T follicular helper cell (primary cell): ENCODE data around the gene PPP2R5B.
"Not testable (repeated sequence)": the region's sequence is repeated elsewhere in the genome, so short reads cannot be mapped to it uniquely, and the experiment has no call there.

ENCODE experiments used
- DNase-seq: peaks from one replicate; pipeline ENCODE4 v3.0.0-alpha.2; 2020; ENCODE audit warnings: low read depth

PPP2R5B gene

DNA sequence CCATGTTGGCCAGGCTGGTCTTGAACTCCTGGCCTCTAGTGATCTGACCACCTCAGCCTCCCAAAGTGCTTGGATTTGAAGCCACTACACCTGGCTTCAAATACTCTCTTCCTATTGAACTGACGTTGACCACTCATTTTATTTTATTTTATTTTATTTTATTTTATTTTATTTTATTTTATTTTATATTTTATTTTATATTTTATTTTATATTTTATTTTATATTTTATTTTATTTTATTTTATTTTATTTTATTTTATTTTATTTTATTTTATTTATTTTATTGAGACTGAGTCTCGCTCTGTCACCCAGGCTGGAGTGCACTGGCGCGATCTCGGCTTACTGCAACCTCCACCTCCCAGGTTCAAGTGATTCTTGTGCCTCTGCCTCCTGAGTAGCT lies 58.9 kb downstream of the PPP2R5B start:
- not testable (repeated sequence) for DNase-seq
